GM19438 (cell line): Measurements from ENCODE around the gene UBXN2A.
A peak's percentile ranks its signal among the peaks of the same experiment; 100 is the strongest.
"Not testable (repeated sequence)": the region's sequence is repeated elsewhere in the genome, so short reads cannot be mapped to it uniquely, and the experiment has no call there.

ENCODE experiments used
- ATAC-seq: cut with Tn5 transposase; IDR thresholded peaks from one replicate; pipeline ENCODE4 v1.9.1; 2021; ENCODE audit warnings: low read depth; ENCODE audit not compliant: unreplicated experiment

Gene UBXN2A

GRCh38 chr2:24040511-24040910, 100.2 kb downstream of the UBXN2A start:
- no peak for ATAC-seq

GRCh38 chr2:24043133-24043532, 102.9 kb downstream of the UBXN2A start:
- not testable (repeated sequence) for ATAC-seq

- no peak for ATAC-seq
Observed at GRCh38 chr2:24045511-24046508, 105.5 kb downstream of the UBXN2A start.

- ATAC-seq: no peak
Observed at GRCh38 chr2:24046599-24046929, 106.3 kb downstream of the UBXN2A start.

- ATAC-seq: peak; percentile 99
Observed at GRCh38 chr2:24046930-24047702, 106.9 kb downstream of the UBXN2A start, which contains the start of gene WDCP. WDCP (minus strand) TSS chr2:24047391; CDS start chr2:24039494, 7,897 bp downstream.

- no peak for ATAC-seq
Observed at GRCh38 chr2:24047703-24048033, 107.4 kb downstream of the UBXN2A start.

GRCh38 chr2:24048769-24049484, 108.7 kb downstream of the UBXN2A start:
- ATAC-seq: no peak

GRCh38 chr2:24049485-24050021, 109.3 kb downstream of the UBXN2A start, which contains the start of gene FKBP1B:
FKBP1B (plus strand) TSS chr2:24049741; CDS start chr2:24049850, 109 bp downstream.
- no peak for ATAC-seq

GRCh38 chr2:24050041-24050979, 110.0 kb downstream of the UBXN2A start:
- ATAC-seq: no peak

GRCh38 chr2:24051833-24052232, 111.6 kb downstream of the UBXN2A start:
- ATAC-seq: no peak

- ATAC-seq: no peak
Observed at GRCh38 chr2:24052951-24053350, 112.7 kb downstream of the UBXN2A start.
